HCT116 (cell line): ENCODE results near the gene PTPRA. TPM values are rescaled to one million over a fixed set of nuclear protein-coding genes. Genes with fewer than 3 reads are reported as not detected.

Experiments used
- ATAC-seq: fragments of 200-7000 bp; cut with Tn5 transposase; 2 replicates; pipeline ENCODE4 v1.9.1; 2020; ENCODE audit warnings: mild to moderate bottlenecking, moderate library complexity
- BruUV-seq: library from RNA; stranded (reverse); fragments of 400-500 nt; replicated peaks from 2 replicates; lab custom pipeline; 2021; lab: Mats Ljungman, UMichigan
- CTCF ChIA-PET: fragments of 300-600 bp; sonication (Branson Sonifier 250); formaldehyde crosslinking; loops from one replicate; lab custom pipeline; 2021; ENCODE audit warnings: antibody characterized with exemption; lab: Charles Lee
- POLR2A ChIA-PET: fragments of 300-600, 350-600 bp; sonication (Branson Sonifier 250); formaldehyde crosslinking; loops from one replicate; lab custom pipeline; 2021; ENCODE audit warnings: antibody characterized with exemption; lab: Charles Lee
- RAD21 ChIA-PET, 2 experiments: fragments of 300-600 bp; sonication (Branson Sonifier 250); formaldehyde crosslinking; loops; one replicate each; lab custom pipeline; 2023; ENCODE audit warnings: low total read pairs in 2 of 2; ENCODE audit not compliant: uncharacterized antibody in 2 of 2, unreplicated experiment in 2 of 2, low non-redundant PET in 1 of 2; lab: Charles Lee
- DNase-seq: peaks from one replicate; pipeline ENCODE4 v3.0.0-alpha.2; 2010; ENCODE audit warnings: low read depth, low spot score
- H2AFZ ChIP-seq: fragments of 200-600 bp; shearing (Covaris generic), sonication (generic); 2 replicates; pipeline ENCODE4 v1.6.1; 2017; ENCODE audit warnings: low read depth, mixed run types, mixed read lengths, antibody characterized with exemption, low read length; ENCODE audit not compliant: poor library complexity, severe bottlenecking
- H3K27ac ChIP-seq: 2 replicates; pipeline ENCODE4 v1.5.1; 2012; ENCODE audit warnings: low read depth, low read length
- H3K27me3 ChIP-seq: fragments of 200-600 bp; sonication (generic); 2 replicates; pipeline ENCODE4 v1.6.1; 2016; ENCODE audit warnings: mixed run types, low read length, mixed read lengths; ENCODE audit not compliant: insufficient read depth
- H3K36me3 ChIP-seq, 2 experiments: fragments of 200-500 bp in 1 of 2; fragments of 200-600 bp in 1 of 2; sonication (Bioruptor generic) in 1 of 2; sonication (generic) in 1 of 2; 2 replicates each; pipeline versions ENCODE4 v1.5.1 to v1.6.1; 2014 to 2016; ENCODE audit warnings: low read length in 2 of 2, inconsistent platforms in 1 of 2, mixed read lengths in 1 of 2, mixed run types in 1 of 2; ENCODE audit not compliant: insufficient read depth in 2 of 2, control insufficient read depth in 1 of 2
- H3K4me1 ChIP-seq, 2 experiments: fragments of 200-600 bp in 1 of 2; sonication (generic) in 1 of 2; 2 replicates each; pipeline versions ENCODE4 v1.5.1 to v1.6.1; 2012 to 2017; ENCODE audit warnings: low read length in 2 of 2, inconsistent platforms in 1 of 2, mild to moderate bottlenecking in 1 of 2, mixed read lengths in 1 of 2, mixed run types in 1 of 2, moderate library complexity in 1 of 2; ENCODE audit not compliant: insufficient read depth in 2 of 2, control insufficient read depth in 1 of 2
- H3K4me2 ChIP-seq: fragments of 200-600 bp; sonication (generic); 2 replicates; pipeline ENCODE4 v1.6.1; 2017; ENCODE audit warnings: mixed run types, low read length, mixed read lengths
- H3K4me3 ChIP-seq, 2 experiments: fragments of 200-600 bp in 1 of 2; sonication (generic) in 1 of 2; replicated peaks in 1 of 2; 2 replicates each; pipeline ENCODE4 v1.5.1; 2011 to 2016; ENCODE audit warnings: low read length in 2 of 2, control low read depth in 1 of 2, low read depth in 1 of 2, mild to moderate bottlenecking in 1 of 2, mixed read lengths in 1 of 2, mixed run types in 1 of 2
- H3K79me2 ChIP-seq: fragments of 200-600 bp; sonication (generic); 2 replicates; pipeline ENCODE4 v1.6.1; 2017; ENCODE audit warnings: mild to moderate bottlenecking, mixed run types, low read length, moderate library complexity, mixed read lengths; ENCODE audit not compliant: insufficient read depth
- H3K9ac ChIP-seq: fragments of 200-600 bp; sonication (generic); 2 replicates; pipeline ENCODE4 v1.6.1; 2016; ENCODE audit warnings: low read length, mixed read lengths
- H3K9me2 ChIP-seq: fragments of 200-600 bp; sonication (generic), shearing (Covaris generic); 2 replicates; pipeline ENCODE4 v1.6.1; 2017; ENCODE audit warnings: mixed run types, mild to moderate bottlenecking, moderate library complexity; ENCODE audit not compliant: insufficient read depth
- H3K9me3 ChIP-seq, 2 experiments: fragments of 200-500 bp in 1 of 2; fragments of 200-600 bp in 1 of 2; sonication (Bioruptor generic) in 1 of 2; sonication (generic) in 1 of 2; 2 replicates each; pipeline ENCODE4 v1.6.1; 2014 to 2017; ENCODE audit warnings: low read length in 2 of 2, mixed read lengths in 2 of 2, inconsistent platforms in 1 of 2, low read depth in 1 of 2, mild to moderate bottlenecking in 1 of 2, mixed run types in 1 of 2, moderate library complexity in 1 of 2; ENCODE audit not compliant: control insufficient read depth in 1 of 2, insufficient read depth in 1 of 2
- H4K20me1 ChIP-seq: fragments of 200-600 bp; sonication (generic), shearing (Covaris generic); 2 replicates; pipeline ENCODE4 v1.6.1; 2017; ENCODE audit warnings: mixed run types, mild to moderate bottlenecking, moderate library complexity; ENCODE audit not compliant: insufficient read depth
- CBX3 ChIP-seq: IDR thresholded peaks from 2 replicates; pipeline ENCODE4 v1.6.1; 2012; ENCODE audit warnings: low read depth
- CEBPB ChIP-seq: IDR thresholded peaks from 2 replicates; pipeline ENCODE4 v1.6.1; 2012; ENCODE audit warnings: low read depth
- EZH2phosphoT487 ChIP-seq: fragments of 200-600 bp; IDR thresholded peaks from 2 replicates; pipeline ENCODE4 v1.6.1; 2018; ENCODE audit warnings: antibody characterized with exemption, borderline replicate concordance
- RAD21 ChIP-seq: IDR thresholded peaks from 2 replicates; pipeline ENCODE4 v1.6.1; 2012; ENCODE audit warnings: low read depth, mild to moderate bottlenecking
- SIN3A ChIP-seq: IDR thresholded peaks from 2 replicates; pipeline ENCODE4 v1.6.1; 2012; ENCODE audit warnings: low read depth
- SP1 ChIP-seq: IDR thresholded peaks from 2 replicates; pipeline ENCODE4 v1.6.1; 2012; ENCODE audit warnings: low read depth
- SRF ChIP-seq: IDR thresholded peaks from 2 replicates; pipeline ENCODE4 v1.6.1; 2012; ENCODE audit warnings: low read depth
- YY1 ChIP-seq: IDR thresholded peaks from 2 replicates; pipeline ENCODE4 v1.6.1; 2011; ENCODE audit warnings: low read length, low read depth, moderate library complexity, mild to moderate bottlenecking; ENCODE audit not compliant: insufficient replicate concordance; ENCODE audit errors: extremely low read depth
- ZNF274 ChIP-seq: fragments of 200-500 bp; sonication (Bioruptor generic); IDR thresholded peaks from 2 replicates; pipeline ENCODE4 v1.6.1; 2014; ENCODE audit warnings: mild to moderate bottlenecking, low read depth, low read length, inconsistent platforms
- intact Hi-C: fragments of 100-400 bp; cut with micrococcal nuclease; formaldehyde crosslinking; loops from 2 replicates; pipeline ENCODE4 v1.10.0; 2022
- total RNA-seq: library from RNA; stranded (reverse); gene quantifications from one replicate; pipeline ENCODE4 v1.2.1, GENCODE V29; 2021; ENCODE audit not compliant: unreplicated experiment
- TF ChIP-seq, protein P1 (sequence below): IDR thresholded peaks from 2 replicates; pipeline ENCODE4 v1.6.1; 2012

PTPRA gene
- total RNA-seq, 1 experiment from 2014 or later: 44.6 TPM

DNA sequence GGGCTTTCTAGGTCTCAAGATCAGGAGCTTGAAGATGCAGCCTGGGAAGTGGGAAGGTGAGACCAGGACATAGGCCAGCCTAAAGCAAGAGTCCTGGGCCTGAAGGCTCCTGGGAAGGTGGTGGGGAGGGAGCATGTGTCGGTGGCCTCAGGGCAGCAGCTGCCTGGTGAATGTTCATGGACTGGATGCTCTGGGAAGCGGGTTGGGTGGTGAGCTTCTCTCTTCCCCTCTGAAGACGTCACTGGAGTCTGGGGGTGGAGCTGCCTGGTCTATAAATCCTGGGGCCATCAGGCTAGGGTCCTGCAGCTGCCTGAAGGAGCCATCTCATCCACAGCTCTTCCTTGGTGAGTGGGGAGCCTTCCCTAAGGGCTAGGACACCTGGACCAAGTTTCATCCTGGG, 170.0 kb downstream of the PTPRA start, which contains the start of gene GNRH2:
TSS of gene GNRH2 (plus strand) at position 301 of the 400 bp plus-strand sequence. CDS start 793 bp downstream, outside the sequence.
- Histone ChIP-seq H3K79me2 (peaks cover 24% of the 10 kb centered on the region), H3K9me3 (no peaks in the 10 kb centered on the region), H3K27ac (no peak within 1 kb of the TSS), H2AFZ (no peak within 1 kb of the TSS), H3K4me3 (no peak within 1 kb of the TSS), H4K20me1 (no peaks in the 10 kb centered on the region), H3K9ac (no peak within 1 kb of the TSS), H3K4me2 (no peak within 1 kb of the TSS), H3K36me3 (peaks cover 3 to 8% of the 10 kb centered on the region in 2 experiments; a peak in 2 of 4 replicates), H3K4me1 (peaks cover 4 to 27% of the 10 kb centered on the region in 2 experiments; a peak in 3 of 4 replicates), H3K27me3 (no peaks in the 10 kb centered on the region), H3K9me2 (no peaks in the 10 kb centered on the region)
- ChIA-PET POLR2A (no interaction called here), RAD21 (no interaction called here), CTCF (no interaction called here)
- no TSS peak for BruUV-seq
- intact Hi-C loops: no loop called here
- no peak for TF ChIP-seq CEBPB
- TF ChIP-seq EZH2phosphoT487: no peak
- TF ChIP-seq SRF: no peak
- TF ChIP-seq RAD21: no peak
- no peak for TF ChIP-seq ZNF274
- TF ChIP-seq SP1: no peak
- TF ChIP-seq SIN3A: no peak
- no peak for DNase-seq
- no peak for ATAC-seq

- Histone ChIP-seq H3K4me1 (peaks cover 4 to 27% of the 10 kb centered on the region in 2 experiments; a peak in 3 of 4 replicates), H3K27ac (peak overlapping the region; percentile 87; the same call in 1 of the 2 replicates), H4K20me1 (no peaks in the 10 kb centered on the region), H2AFZ (no peak overlapping the region), H3K9me2 (no peaks in the 10 kb centered on the region), H3K9ac (peak overlapping the region; percentile 88; the same call in 1 of the 2 replicates), H3K4me2 (peak overlapping the region; percentile 97; the same call in 1 of the 2 replicates), H3K27me3 (no peaks in the 10 kb centered on the region), H3K9me3 (no peaks in the 10 kb centered on the region), H3K4me3 (no peak overlapping the region), H3K79me2 (peaks cover 27% of the 10 kb centered on the region), H3K36me3 (peaks cover 4 to 13% of the 10 kb centered on the region in 2 experiments; a peak in 2 of 4 replicates)
- intact Hi-C loops: no loop called here
- ChIA-PET RAD21 (no interaction called here), CTCF (no interaction called here), POLR2A (no interaction called here)
- no peak for DNase-seq
- BruUV-seq: no TSS peak
- ATAC-seq: no peak
- no peak for TF ChIP-seq YY1
- TF ChIP-seq SP1: no peak
- TF ChIP-seq, protein P1, sequence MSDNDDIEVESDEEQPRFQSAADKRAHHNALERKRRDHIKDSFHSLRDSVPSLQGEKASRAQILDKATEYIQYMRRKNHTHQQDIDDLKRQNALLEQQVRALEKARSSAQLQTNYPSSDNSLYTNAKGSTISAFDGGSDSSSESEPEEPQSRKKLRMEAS: no peak
- no peak for TF ChIP-seq CBX3
Observed at GRCh38 chr20:3044336-3044965, 171.2 kb downstream of the PTPRA start.
